Duodenal mucosa (tissue), 2 donors: ENCODE measurements around the gene C19orf38.
A peak's percentile ranks its signal among the peaks of the same experiment; 100 is the strongest.

Experiments
- H3K27ac ChIP-seq: one replicate; pipeline ENCODE4 v1.7.0; 2013; ENCODE audit warnings: low read depth, low read length
- H3K27me3 ChIP-seq, 2 donors: one replicate each; pipeline ENCODE4 v1.7.0; 2013; ENCODE audit warnings: low read length in 2 of 2, control low read depth in 1 of 2; ENCODE audit not compliant: insufficient read depth in 2 of 2, control insufficient read depth in 1 of 2
- H3K36me3 ChIP-seq, 2 donors: one replicate each; pipeline ENCODE4 v1.7.0; 2013; ENCODE audit warnings: low read length in 2 of 2, control low read depth in 1 of 2; ENCODE audit not compliant: insufficient read depth in 2 of 2, control insufficient read depth in 1 of 2
- H3K4me1 ChIP-seq, 2 donors: one replicate each; pipeline ENCODE4 v1.7.0; 2013; ENCODE audit warnings: low read length in 2 of 2, control low read depth in 1 of 2; ENCODE audit not compliant: insufficient read depth in 2 of 2, control insufficient read depth in 1 of 2
- H3K4me3 ChIP-seq, 2 donors: one replicate each; pipeline ENCODE4 v1.7.0; 2013; ENCODE audit warnings: low read length in 2 of 2, low read depth in 1 of 2
- H3K9ac ChIP-seq, 2 donors: one replicate each; pipeline ENCODE4 v1.7.0; 2013; ENCODE audit warnings: low read length in 2 of 2, low read depth in 1 of 2
- H3K9me3 ChIP-seq, 2 donors: one replicate each; pipeline ENCODE4 v1.7.0; 2013; ENCODE audit warnings: low read length in 2 of 2, control low read depth in 1 of 2; ENCODE audit not compliant: control insufficient read depth in 1 of 2

The C19orf38 gene

GRCh38 chr19:10812196-10812595 lies 36.0 kb upstream of the C19orf38 start:
- H3K9ac ChIP-seq, result no peak overlapping the region
- peaks cover 43 to 79% of the 10 kb centered on the region in 2 donors for H3K36me3 ChIP-seq
- no peaks in the 10 kb centered on the region for H3K9me3 ChIP-seq
- peaks cover 7 to 12% of the 10 kb centered on the region in 2 donors for H3K4me1 ChIP-seq
- H3K27ac ChIP-seq, result no peak overlapping the region
- no peaks in the 10 kb centered on the region for H3K27me3 ChIP-seq
- H3K4me3 ChIP-seq, result no peak overlapping the region

GRCh38 chr19:10812902-10813404 lies 35.3 kb upstream of the C19orf38 start:
- peaks cover 43 to 79% of the 10 kb centered on the region in 2 donors for H3K36me3 ChIP-seq

DNA sequence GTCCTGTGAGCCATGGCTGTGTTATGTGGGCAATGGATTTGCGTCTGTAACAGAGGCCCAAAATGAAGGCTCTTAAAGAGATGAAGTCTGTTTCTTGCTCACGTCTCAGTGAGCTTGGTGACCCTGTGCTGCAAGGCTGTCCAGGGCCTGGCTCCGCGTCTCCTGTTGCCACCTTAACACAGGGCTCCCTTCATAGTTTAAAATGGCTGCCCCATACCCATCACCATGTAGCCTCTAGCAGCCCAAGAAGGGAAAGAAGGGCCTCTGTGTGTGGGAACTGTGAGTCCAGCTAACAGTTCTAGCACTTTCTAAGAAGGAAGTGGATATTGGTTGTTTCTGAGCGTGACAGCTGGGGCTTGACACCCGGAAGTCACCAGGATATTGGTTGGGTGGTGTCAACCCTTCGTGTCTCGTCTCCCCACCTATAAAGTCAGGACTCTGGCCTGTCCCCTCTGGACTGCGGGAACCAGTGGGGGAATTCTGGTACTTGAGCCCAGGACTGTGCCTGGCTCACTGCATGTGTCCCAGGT lies 33.1 kb upstream of the C19orf38 start:
- Histone ChIP-seq H3K27me3 (no peaks in the 10 kb centered on the region), H3K27ac (no peak overlapping the region), H3K9me3 (no peaks in the 10 kb centered on the region), H3K9ac (no peak overlapping the region), H3K4me1 (peaks cover 4% of the 10 kb centered on the region in 2 donors), H3K36me3 (peaks cover 44 to 83% of the 10 kb centered on the region in 2 donors), H3K4me3 (no peak overlapping the region)

More at GRCh38 chr19:10812902-10813404, 35.3 kb upstream of the C19orf38 start:
- Histone ChIP-seq H3K4me1 (peaks cover 7 to 12% of the 10 kb centered on the region in 2 donors), H3K9ac (no peak overlapping the region), H3K27me3 (no peaks in the 10 kb centered on the region), H3K4me3 (no peak overlapping the region), H3K27ac (no peak overlapping the region), H3K9me3 (no peaks in the 10 kb centered on the region)

DNA sequence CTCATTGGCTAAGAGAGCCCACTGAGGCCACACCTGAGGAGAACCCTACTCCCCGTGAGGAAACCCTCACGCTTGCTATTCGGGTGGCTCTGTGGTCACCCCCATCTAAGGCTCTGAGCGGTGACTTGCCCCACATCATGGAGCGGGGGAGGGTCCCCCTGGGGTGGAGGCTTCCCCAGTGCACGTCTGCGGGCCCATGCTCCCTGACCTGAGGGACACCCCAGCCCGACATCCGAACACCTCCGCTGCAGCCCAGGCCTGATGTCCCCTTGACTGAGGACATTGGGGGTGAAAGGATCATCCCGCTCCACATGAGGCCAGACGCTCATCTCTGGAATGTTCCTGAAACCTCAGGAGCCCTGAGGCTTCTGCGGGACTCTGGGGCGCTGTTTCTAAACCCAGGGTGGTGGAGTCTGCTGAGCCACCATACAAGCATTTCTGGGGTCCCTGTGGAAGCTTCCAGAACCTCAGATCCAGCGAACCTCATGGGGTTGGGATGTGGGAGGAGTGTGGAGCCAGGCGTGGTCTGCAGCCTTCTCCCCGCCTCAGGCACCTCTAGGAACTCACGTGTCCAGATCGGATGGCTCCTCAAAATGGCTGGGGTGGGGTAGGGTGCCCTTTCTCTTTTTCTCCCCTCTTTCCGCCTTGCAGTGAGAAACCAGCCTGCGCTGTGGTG lies 32.1 kb upstream of the C19orf38 start:
- H3K36me3 ChIP-seq, result peaks cover 44 to 83% of the 10 kb centered on the region in 2 donors
- no peak overlapping the region for H3K4me3 ChIP-seq
- H3K27me3 ChIP-seq, result no peaks in the 10 kb centered on the region
- peaks cover 4% of the 10 kb centered on the region in 2 donors for H3K4me1 ChIP-seq
- H3K9ac ChIP-seq, result no peak overlapping the region
- H3K27ac ChIP-seq, result no peak overlapping the region
- H3K9me3 ChIP-seq, result no peaks in the 10 kb centered on the region

DNA sequence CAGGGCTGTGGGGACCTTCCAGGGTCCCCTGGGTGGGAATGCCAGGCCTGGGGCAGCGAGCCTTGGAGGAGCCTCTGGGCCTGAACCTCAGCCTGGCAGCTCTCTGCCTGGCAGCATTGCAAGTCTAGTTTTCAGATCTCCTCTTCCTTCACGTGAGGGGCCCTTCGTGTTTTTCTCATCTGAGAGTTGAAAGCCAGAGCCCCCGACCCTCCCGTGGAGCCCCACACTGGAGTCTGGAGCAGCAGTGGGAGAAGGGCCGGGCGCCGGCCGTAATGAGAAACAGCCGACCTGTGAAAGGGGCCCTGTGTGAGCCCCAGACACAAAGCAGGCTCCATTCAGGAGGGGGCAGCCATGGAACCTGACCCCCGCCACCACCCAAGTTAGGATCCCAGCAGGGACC lies 31.5 kb upstream of the C19orf38 start:
- Histone ChIP-seq H3K9ac (no peak overlapping the region), H3K9me3 (no peaks in the 10 kb centered on the region), H3K4me1 (peaks cover 4% of the 10 kb centered on the region in 2 donors), H3K27me3 (no peaks in the 10 kb centered on the region), H3K36me3 (peaks cover 40 to 81% of the 10 kb centered on the region in 2 donors), H3K4me3 (peak overlapping the region in 1 of 2 donors; percentile 21), H3K27ac (no peak overlapping the region)

DNA sequence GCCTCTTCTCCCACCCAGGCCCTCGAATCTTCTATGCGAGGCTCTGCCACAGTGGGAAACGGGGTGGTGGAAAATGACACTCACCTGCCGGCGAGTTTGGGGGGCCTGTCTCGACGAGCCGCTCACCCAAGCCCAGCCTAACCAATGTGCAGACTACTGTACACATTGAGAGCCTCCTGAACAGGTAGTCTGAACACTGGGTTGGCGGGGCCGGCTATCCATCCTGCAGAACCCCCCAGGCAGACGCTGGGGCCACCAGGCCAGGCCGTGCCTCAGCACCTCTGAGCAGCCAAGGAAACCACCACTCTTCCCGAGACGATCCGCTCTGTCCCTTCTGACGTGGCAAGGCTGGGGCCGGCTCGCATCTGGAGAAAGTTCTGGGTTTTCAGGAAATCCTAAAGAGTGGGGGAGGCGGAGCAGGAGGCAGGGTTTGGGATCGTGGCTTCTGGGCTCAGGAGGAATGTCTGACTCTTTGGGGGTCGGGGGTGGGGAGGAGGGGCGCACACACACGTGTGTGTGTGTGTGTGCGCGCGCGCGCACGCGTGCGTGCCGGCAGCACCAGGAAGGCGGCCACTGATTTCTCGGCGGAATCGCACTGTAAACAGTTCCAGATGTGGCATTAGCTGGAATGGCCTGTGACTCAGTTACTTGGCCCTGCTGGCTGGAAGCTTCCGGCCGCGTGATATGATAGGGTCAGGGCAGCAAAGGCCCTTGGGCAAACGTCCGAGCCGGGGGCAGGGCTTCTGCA lies 30.8 kb upstream of the C19orf38 start:
- H3K4me3 ChIP-seq, result peak overlapping the region in 1 of 2 donors; percentile 21
- no peak overlapping the region for H3K9ac ChIP-seq
- H3K27me3 ChIP-seq, result no peaks in the 10 kb centered on the region

DNA sequence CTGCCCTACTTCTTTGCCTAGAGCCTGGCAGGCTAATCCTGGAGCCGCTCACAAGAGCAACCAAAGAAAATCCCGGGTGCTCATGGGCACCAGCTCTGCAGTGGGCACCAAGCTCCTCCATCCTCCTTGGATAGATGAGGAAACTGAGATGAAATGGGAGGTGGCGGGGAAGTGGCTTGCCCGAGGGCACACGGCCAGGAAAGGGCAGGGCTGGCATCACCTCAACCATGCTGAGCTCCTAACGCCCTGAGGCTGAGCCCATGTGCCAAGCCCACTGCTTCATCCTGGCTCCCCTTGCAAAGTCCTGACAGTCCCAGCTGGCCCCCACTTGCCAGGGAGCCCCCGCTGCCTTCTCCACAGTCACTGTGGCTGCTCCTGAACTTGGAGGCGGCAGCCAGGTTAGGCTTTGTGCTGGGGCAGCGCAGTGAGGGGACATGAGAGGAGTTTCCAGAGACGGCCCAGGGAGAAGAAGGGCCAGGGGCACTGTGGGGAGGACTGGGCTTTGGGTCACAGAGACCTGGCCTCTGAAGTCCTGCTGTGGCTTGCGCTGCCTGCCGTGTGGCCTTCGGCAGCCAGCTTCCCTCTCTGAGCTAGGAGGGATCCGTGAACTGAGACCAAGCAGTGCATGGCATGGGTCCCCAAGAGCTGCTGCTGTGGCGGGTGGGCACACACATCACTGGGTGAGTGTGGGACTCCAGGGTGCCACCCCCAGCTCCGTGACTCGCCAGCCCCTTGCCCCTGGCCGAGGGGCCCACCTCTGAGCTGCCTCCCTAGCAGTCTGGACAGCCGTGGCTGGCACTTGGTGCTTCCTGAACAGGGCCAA lies 29.7 kb upstream of the C19orf38 start:
- no peak overlapping the region for H3K4me3 ChIP-seq

More for the DNA sequence above, 30.8 kb upstream of the C19orf38 start:
- peaks cover 4% of the 10 kb centered on the region in 2 donors for H3K4me1 ChIP-seq
- peak overlapping the region; percentile 42 for H3K27ac ChIP-seq
- H3K9me3 ChIP-seq, result no peaks in the 10 kb centered on the region
- peaks cover 38 to 76% of the 10 kb centered on the region in 2 donors for H3K36me3 ChIP-seq

DNA sequence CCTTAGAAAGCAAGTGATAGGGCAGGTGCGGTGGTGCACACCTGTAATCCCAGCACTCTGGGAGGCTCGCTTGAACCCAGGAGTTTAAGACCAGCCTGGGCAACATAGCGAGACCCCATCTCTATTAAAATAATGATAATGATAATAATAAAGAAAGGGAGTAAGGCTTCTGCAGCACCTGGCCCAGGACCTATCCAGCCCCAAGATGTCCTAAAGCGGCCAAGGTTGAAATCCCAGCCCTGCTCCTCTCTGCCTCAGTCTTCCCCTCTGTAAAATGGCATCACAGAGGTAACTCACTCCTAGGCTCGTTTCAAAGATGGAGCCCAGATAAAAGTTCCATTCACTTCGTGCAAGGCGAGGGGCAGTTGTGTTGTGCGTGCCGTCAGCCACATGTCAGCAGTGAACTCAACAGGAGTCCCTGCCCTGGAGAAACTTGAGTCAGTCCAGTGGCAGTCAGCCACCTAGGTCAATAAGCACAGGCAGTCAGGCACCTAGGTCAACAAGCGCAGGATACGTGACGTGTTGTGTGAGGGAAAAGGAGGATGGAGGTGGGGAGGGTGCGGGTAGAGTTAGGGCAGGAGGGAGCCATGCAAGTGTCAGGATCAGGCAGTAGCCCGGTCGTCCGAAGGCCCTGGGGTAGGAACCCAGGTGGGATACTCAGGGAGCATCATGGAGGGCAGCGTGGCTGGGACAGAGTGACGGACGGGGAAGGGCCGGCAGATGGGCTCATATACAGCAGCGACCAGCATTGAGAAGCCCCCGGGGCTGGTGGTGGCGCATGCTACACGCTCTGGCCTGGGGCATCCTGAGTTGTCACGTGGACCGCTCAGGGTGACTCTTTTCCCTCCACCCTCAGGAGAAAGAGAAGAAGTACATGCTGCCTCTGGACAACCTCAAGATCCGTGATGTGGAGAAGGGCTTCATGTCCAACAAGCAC lies 28.8 kb upstream of the C19orf38 start:
- peaks cover 39 to 71% of the 10 kb centered on the region in 2 donors for H3K36me3 ChIP-seq
- no peaks in the 10 kb centered on the region for H3K4me1 ChIP-seq
- H3K9me3 ChIP-seq, result no peaks in the 10 kb centered on the region
- no peak overlapping the region for H3K9ac ChIP-seq
- no peak overlapping the region for H3K4me3 ChIP-seq
- H3K27ac ChIP-seq, result no peak overlapping the region
- no peaks in the 10 kb centered on the region for H3K27me3 ChIP-seq

More for the DNA sequence above, 29.7 kb upstream of the C19orf38 start:
- H3K9me3 ChIP-seq, result no peaks in the 10 kb centered on the region
- H3K36me3 ChIP-seq, result peaks cover 32 to 69% of the 10 kb centered on the region in 2 donors
- H3K4me1 ChIP-seq, result no peaks in the 10 kb centered on the region
- H3K9ac ChIP-seq, result no peak overlapping the region
- H3K27ac ChIP-seq, result peak overlapping the region; percentile 10
- no peaks in the 10 kb centered on the region for H3K27me3 ChIP-seq

GRCh38 chr19:10820173-10820572 lies 28.0 kb upstream of the C19orf38 start:
- Histone ChIP-seq H3K36me3 (peaks cover 46 to 71% of the 10 kb centered on the region in 2 donors), H3K4me3 (no peak overlapping the region), H3K4me1 (no peaks in the 10 kb centered on the region), H3K27ac (no peak overlapping the region), H3K9me3 (no peaks in the 10 kb centered on the region), H3K27me3 (no peaks in the 10 kb centered on the region), H3K9ac (no peak overlapping the region)
